Loucy (cell line): Measurements from ENCODE around the gene HACD4.

Source experiments
- EZH2phosphoT487 ChIP-seq: fragments of 200-600 bp; IDR thresholded peaks from 2 replicates; pipeline ENCODE4 v1.6.1; 2018; ENCODE audit warnings: antibody characterized with exemption, mild to moderate bottlenecking, moderate library complexity, borderline replicate concordance
- TF ChIP-seq, protein P1 (sequence below): fragments of 200-600 bp; sonication (generic); conservative IDR thresholded peaks from 2 replicates; pipeline ENCODE4 v1.5.1; 2014; ENCODE audit warnings: mild to moderate bottlenecking, antibody characterized with exemption, low read length

GRCh38 chr9:21029661-21030060 is 1.8 kb downstream of the HACD4 start:
- TF ChIP-seq, protein P1, sequence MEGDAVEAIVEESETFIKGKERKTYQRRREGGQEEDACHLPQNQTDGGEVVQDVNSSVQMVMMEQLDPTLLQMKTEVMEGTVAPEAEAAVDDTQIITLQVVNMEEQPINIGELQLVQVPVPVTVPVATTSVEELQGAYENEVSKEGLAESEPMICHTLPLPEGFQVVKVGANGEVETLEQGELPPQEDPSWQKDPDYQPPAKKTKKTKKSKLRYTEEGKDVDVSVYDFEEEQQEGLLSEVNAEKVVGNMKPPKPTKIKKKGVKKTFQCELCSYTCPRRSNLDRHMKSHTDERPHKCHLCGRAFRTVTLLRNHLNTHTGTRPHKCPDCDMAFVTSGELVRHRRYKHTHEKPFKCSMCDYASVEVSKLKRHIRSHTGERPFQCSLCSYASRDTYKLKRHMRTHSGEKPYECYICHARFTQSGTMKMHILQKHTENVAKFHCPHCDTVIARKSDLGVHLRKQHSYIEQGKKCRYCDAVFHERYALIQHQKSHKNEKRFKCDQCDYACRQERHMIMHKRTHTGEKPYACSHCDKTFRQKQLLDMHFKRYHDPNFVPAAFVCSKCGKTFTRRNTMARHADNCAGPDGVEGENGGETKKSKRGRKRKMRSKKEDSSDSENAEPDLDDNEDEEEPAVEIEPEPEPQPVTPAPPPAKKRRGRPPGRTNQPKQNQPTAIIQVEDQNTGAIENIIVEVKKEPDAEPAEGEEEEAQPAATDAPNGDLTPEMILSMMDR: no peak
- TF ChIP-seq EZH2phosphoT487: no peak
